GM12873 (cell line): ENCODE data around the gene RTN4IP1.

ENCODE experiments used
- CTCF ChIP-seq: IDR thresholded peaks from 2 replicates; pipeline ENCODE4 v1.5.1; 2012; ENCODE audit warnings: low read depth, mild to moderate bottlenecking, moderate library complexity, low read length, control low read depth; ENCODE audit not compliant: insufficient read depth; ENCODE audit errors: missing control alignments

RTN4IP1 gene

GRCh38 chr6:106629103-106629858 is at the start of gene RTN4IP1, which contains the start of gene QRSL1:
Gene RTN4IP1 (minus strand): TSS chr6:106629498. CDS start chr6:106629021, 477 bp downstream.
Gene QRSL1 (plus strand): TSS chr6:106629578. CDS start chr6:106629682, 104 bp downstream.
- TF ChIP-seq CTCF, result no peak

GRCh38 chr6:106677282-106677681 is 48.0 kb upstream of the RTN4IP1 start:
- TF ChIP-seq CTCF, result no peak

- no peak for TF ChIP-seq CTCF
Measured at GRCh38 chr6:106674541-106675229, 45.4 kb upstream of the RTN4IP1 start.

GRCh38 chr6:106671651-106672050 is 42.4 kb upstream of the RTN4IP1 start:
- TF ChIP-seq CTCF, result no peak

GRCh38 chr6:106670236-106670635 is 40.9 kb upstream of the RTN4IP1 start:
- TF ChIP-seq CTCF, result no peak

GRCh38 chr6:106667022-106667402 is 37.7 kb upstream of the RTN4IP1 start:
- no peak for TF ChIP-seq CTCF

GRCh38 chr6:106666282-106667021 is 37.2 kb upstream of the RTN4IP1 start:
- TF ChIP-seq CTCF, result no peak
